RCC 7860 (cell line): ENCODE results near the gene LRTM1.

Experiments
- DNase-seq: peaks from one replicate; pipeline ENCODE4 v3.0.0-alpha.2; 2015; ENCODE audit warnings: low spot score
- FAIRE-seq: peaks from 2 replicates; lab custom pipeline; 2012; peaks lifted over from hg19 to GRCh38; lab: Jason Lieb, UNC

Gene LRTM1

GRCh38 chr3:54928046-54928770, at the start of gene LRTM1:
LRTM1 (minus strand) TSS chr3:54928059; CDS start chr3:54927911, 148 bp downstream.
- DNase-seq, result no peak
- FAIRE-seq, result no peak

GRCh38 chr3:54977439-54977838, 49.6 kb upstream of the LRTM1 start:
- no peak for DNase-seq
- no peak for FAIRE-seq

- no peak for DNase-seq
- FAIRE-seq, result no peak
These were observed 43.0 kb upstream of the LRTM1 start for GRCh38 chr3:54970895-54971294.

- no peak for FAIRE-seq
- DNase-seq, result no peak
These were observed 41.8 kb upstream of the LRTM1 start for GRCh38 chr3:54969652-54970051.

- DNase-seq (no peak), FAIRE-seq (no peak)
These were observed 40.8 kb upstream of the LRTM1 start for GRCh38 chr3:54968546-54969172.

GRCh38 chr3:54967731-54968161, 39.9 kb upstream of the LRTM1 start:
- FAIRE-seq, result no peak
- no peak for DNase-seq

GRCh38 chr3:54966979-54967378, 39.1 kb upstream of the LRTM1 start:
- FAIRE-seq (no peak), DNase-seq (no peak)

- no peak for DNase-seq
- no peak for FAIRE-seq
These were observed 37.9 kb upstream of the LRTM1 start for GRCh38 chr3:54965746-54966145.

GRCh38 chr3:54964081-54964480, 36.2 kb upstream of the LRTM1 start:
- no peak for FAIRE-seq
- no peak for DNase-seq

GRCh38 chr3:54963641-54964040, 35.8 kb upstream of the LRTM1 start:
- FAIRE-seq, result no peak
- DNase-seq, result no peak

GRCh38 chr3:54962200-54962599, 34.3 kb upstream of the LRTM1 start:
- no peak for DNase-seq
- FAIRE-seq, result no peak

- DNase-seq (no peak), FAIRE-seq (no peak)
These were observed 32.8 kb upstream of the LRTM1 start for GRCh38 chr3:54960701-54961100.

GRCh38 chr3:54960082-54960481, 32.2 kb upstream of the LRTM1 start:
- FAIRE-seq (no peak), DNase-seq (no peak)

- peak; percentile 18 for DNase-seq
- FAIRE-seq, result no peak
These were observed 29.9 kb upstream of the LRTM1 start for GRCh38 chr3:54957711-54958110.

- no peak for DNase-seq
- FAIRE-seq, result no peak
These were observed 28.1 kb upstream of the LRTM1 start for GRCh38 chr3:54955941-54956340.

GRCh38 chr3:54955496-54955895, 27.6 kb upstream of the LRTM1 start:
- no peak for FAIRE-seq
- DNase-seq, result no peak

- FAIRE-seq, result no peak
- no peak for DNase-seq
These were observed 26.7 kb upstream of the LRTM1 start for GRCh38 chr3:54954521-54954920.

- peak; percentile 92 for DNase-seq
- FAIRE-seq, result peak; percentile 83
These were observed 26.2 kb upstream of the LRTM1 start for GRCh38 chr3:54954022-54954421.

GRCh38 chr3:54951405-54951804, 23.5 kb upstream of the LRTM1 start:
- DNase-seq (peak; percentile 79), FAIRE-seq (peak; percentile 52)

- no peak for DNase-seq
- no peak for FAIRE-seq
These were observed 22.6 kb upstream of the LRTM1 start for GRCh38 chr3:54950391-54951003.

- DNase-seq (no peak), FAIRE-seq (no peak)
These were observed 21.7 kb upstream of the LRTM1 start for GRCh38 chr3:54949491-54950044.
